H1 (cell line): ENCODE results near the gene PLCB4. TPM values are rescaled to one million over a fixed set of nuclear protein-coding genes. Genes with fewer than 3 reads are reported as not detected.

Experiments used
- CTCF ChIA-PET: fragments of 300-600 bp; sonication (Branson Sonifier 250); formaldehyde crosslinking; loops from one replicate; lab custom pipeline; 2021; ENCODE audit not compliant: partially characterized antibody; lab: Charles Lee
- POLR2A ChIA-PET: fragments of 300-600 bp; sonication (Branson Sonifier 250); formaldehyde crosslinking; loops from one replicate; lab custom pipeline; 2021; ENCODE audit warnings: inconsistent platforms; ENCODE audit not compliant: partially characterized antibody; lab: Charles Lee
- DNase-seq, 2 experiments: peaks; one replicate each; pipeline versions ENCODE4 v3.0.0 to v3.0.0-alpha.2; 2010 to 2022; ENCODE audit warnings: low spot score in 2 of 2, low read depth in 1 of 2, mixed read lengths in 1 of 2
- FAIRE-seq: peaks from 2 replicates; lab custom pipeline; 2011; peaks lifted over from hg19 to GRCh38; lab: Jason Lieb, UNC
- H2AFZ ChIP-seq: 2 replicates; pipeline ENCODE4 v1.8.1; 2012; ENCODE audit warnings: low read length, inconsistent platforms
- H2AK5ac ChIP-seq: 2 replicates; pipeline ENCODE4 v1.6.1; 2013; ENCODE audit warnings: low read depth, low read length
- H2BK120ac ChIP-seq: replicated peaks from 2 replicates; pipeline ENCODE3; 2013; ENCODE audit warnings: low read depth, low read length, inconsistent platforms
- H2BK12ac ChIP-seq: 2 replicates; pipeline ENCODE4 v1.6.1; 2013; ENCODE audit warnings: low read depth, low read length
- H2BK15ac ChIP-seq: 2 replicates; pipeline ENCODE4 v1.6.1; 2013; ENCODE audit warnings: low read length
- H2BK20ac ChIP-seq: 2 replicates; pipeline ENCODE4 v1.6.1; 2013; ENCODE audit warnings: low read length
- H2BK5ac ChIP-seq: 2 replicates; pipeline ENCODE4 v1.6.1; 2013; ENCODE audit warnings: low read depth, low read length
- H3K14ac ChIP-seq: 2 replicates; pipeline ENCODE4 v1.6.1; 2013; ENCODE audit warnings: inconsistent platforms; ENCODE audit not compliant: insufficient read length
- H3K18ac ChIP-seq: 2 replicates; pipeline ENCODE4 v1.6.1; 2013; ENCODE audit warnings: low read length; ENCODE audit errors: extremely low read depth
- H3K23ac ChIP-seq: 2 replicates; pipeline ENCODE4 v1.6.1; 2013; ENCODE audit warnings: inconsistent platforms; ENCODE audit not compliant: insufficient read length
- H3K23me2 ChIP-seq: 2 replicates; pipeline ENCODE4 v1.6.1; 2013; ENCODE audit warnings: low read depth, low read length
- H3K27ac ChIP-seq: 2 replicates; pipeline ENCODE4 v1.6.1; 2011; ENCODE audit warnings: low read depth, low read length, inconsistent platforms
- H3K27me3 ChIP-seq, 4 experiments: replicated peaks in 1 of 4; 1 replicate in 1 of 4; 2 replicates in 3 of 4; pipeline versions ENCODE4 v1.6.1 to v1.8.1; 2011 to 2013; ENCODE audit warnings: low read length in 3 of 4, mild to moderate bottlenecking in 3 of 4, inconsistent platforms in 2 of 4, mixed read lengths in 2 of 4, moderate library complexity in 1 of 4; ENCODE audit not compliant: control insufficient read depth in 3 of 4, insufficient read depth in 3 of 4; ENCODE audit errors: extremely low read depth in 1 of 4
- H3K36me3 ChIP-seq, 4 experiments: 2 replicates each; pipeline versions ENCODE4 v1.6.1 to v1.8.1; 2011 to 2013; ENCODE audit warnings: mild to moderate bottlenecking in 4 of 4, low read length in 3 of 4, moderate library complexity in 2 of 4, control low read depth in 1 of 4, inconsistent platforms in 1 of 4; ENCODE audit not compliant: insufficient read depth in 4 of 4, control insufficient read depth in 2 of 4
- H3K4ac ChIP-seq: replicated peaks from 2 replicates; pipeline ENCODE3; 2013; ENCODE audit warnings: low read length, low read depth, mixed read lengths, inconsistent platforms; ENCODE audit not compliant: insufficient read length
- H3K4me1 ChIP-seq, 4 experiments: replicated peaks in 1 of 4; 1 replicate in 1 of 4; 2 replicates in 3 of 4; pipeline versions ENCODE4 v1.6.1 to v1.8.1; 2011 to 2013; ENCODE audit warnings: low read length in 3 of 4, inconsistent platforms in 2 of 4, mixed read lengths in 1 of 4; ENCODE audit not compliant: insufficient read depth in 4 of 4, control insufficient read depth in 3 of 4
- H3K4me2 ChIP-seq, 2 experiments: 2 replicates each; pipeline versions ENCODE4 v1.6.1 to v1.8.1; 2011 to 2013; ENCODE audit warnings: low read depth in 2 of 2, low read length in 2 of 2, control low read depth in 1 of 2, inconsistent platforms in 1 of 2, mild to moderate bottlenecking in 1 of 2; ENCODE audit not compliant: insufficient read depth in 1 of 2
- H3K4me3 ChIP-seq, 4 experiments: fragments of 200-600, 300-600 bp in 1 of 4; sonication (generic), shearing (Covaris generic), sonication (Bioruptor Twin) in 1 of 4; 2 replicates each; pipeline versions ENCODE4 v1.5.1 to v1.8.1; 2011 to 2016; ENCODE audit warnings: low read length in 4 of 4, low read depth in 3 of 4, control low read depth in 2 of 4, inconsistent platforms in 2 of 4, mild to moderate bottlenecking in 2 of 4, mixed read lengths in 1 of 4, moderate library complexity in 1 of 4; ENCODE audit not compliant: insufficient read depth in 2 of 4; ENCODE audit errors: extremely low read depth in 1 of 4
- H3K56ac ChIP-seq: replicated peaks from 2 replicates; pipeline ENCODE3; 2013; ENCODE audit warnings: low read depth, mild to moderate bottlenecking, mixed read lengths, low read length, inconsistent platforms; ENCODE audit not compliant: insufficient read length
- H3K79me1 ChIP-seq: 2 replicates; pipeline ENCODE4 v1.6.1; 2013; ENCODE audit warnings: low read depth, low read length, control low read depth
- H3K79me2 ChIP-seq, 2 experiments: 2 replicates each; pipeline versions ENCODE4 v1.6.1 to v1.8.1; 2012 to 2013; ENCODE audit warnings: low read length in 2 of 2, mild to moderate bottlenecking in 2 of 2, inconsistent platforms in 1 of 2; ENCODE audit not compliant: insufficient read depth in 2 of 2, control insufficient read depth in 1 of 2
- H3K9ac ChIP-seq, 4 experiments: replicated peaks in 1 of 4; 1 replicate in 1 of 4; 2 replicates in 3 of 4; pipeline versions ENCODE4 v1.6.1 to v1.8.1; 2011 to 2013; ENCODE audit warnings: low read depth in 3 of 4, low read length in 3 of 4, control low read depth in 2 of 4, mild to moderate bottlenecking in 2 of 4, moderate library complexity in 2 of 4, inconsistent platforms in 1 of 4; ENCODE audit errors: extremely low read depth in 1 of 4
- H3K9me3 ChIP-seq, 2 experiments: 2 replicates each; pipeline versions ENCODE4 v1.6.1 to v1.8.1; 2012 to 2013; ENCODE audit warnings: mild to moderate bottlenecking in 2 of 2, moderate library complexity in 2 of 2, control low read depth in 1 of 2, inconsistent platforms in 1 of 2, low read depth in 1 of 2, low read length in 1 of 2, mixed read lengths in 1 of 2; ENCODE audit not compliant: insufficient read depth in 2 of 2
- H4K20me1 ChIP-seq, 2 experiments: replicated peaks in 1 of 2; 2 replicates each; pipeline versions ENCODE3 to v1.8.1; 2011 to 2013; ENCODE audit warnings: inconsistent platforms in 2 of 2, low read length in 2 of 2, mild to moderate bottlenecking in 1 of 2; ENCODE audit not compliant: insufficient read depth in 2 of 2, control insufficient read depth in 1 of 2
- H4K5ac ChIP-seq: 2 replicates; pipeline ENCODE4 v1.6.1; 2013; ENCODE audit warnings: low read length, low read depth, mixed read lengths, inconsistent platforms; ENCODE audit not compliant: insufficient read length
- H4K8ac ChIP-seq: 2 replicates; pipeline ENCODE4 v1.8.0; 2013; ENCODE audit warnings: mild to moderate bottlenecking, moderate library complexity, low read length, inconsistent platforms; ENCODE audit not compliant: insufficient read depth; ENCODE audit errors: extremely low read depth
- H4K91ac ChIP-seq: replicated peaks from 2 replicates; pipeline ENCODE3; 2013; ENCODE audit warnings: low read length, mixed read lengths, inconsistent platforms; ENCODE audit not compliant: insufficient read length
- SIRT6 ChIP-seq: IDR thresholded peaks from one replicate; pipeline ENCODE4 v1.7.1; 2012; ENCODE audit warnings: low read length, inconsistent platforms
- SUZ12 ChIP-seq: fragments of 200-600 bp; sonication (generic); IDR thresholded peaks from 2 replicates; pipeline ENCODE4 v1.6.1; 2012; ENCODE audit warnings: mild to moderate bottlenecking, inconsistent platforms, low read length, moderate library complexity, mixed read lengths
- WGBS, 2 experiments: shearing (Covaris generic) in 1 of 2; methylation state at CpG; one replicate each; pipeline versions ENCODE4 v1.1.6 to v1.1.7; 2013 to 2015; ENCODE audit warnings: low lambda C conversion rate in 2 of 2, mixed read lengths in 2 of 2, inconsistent platforms in 1 of 2, low coverage in 1 of 2, missing lambda C conversion rate in 1 of 2; ENCODE audit not compliant: insufficient replicate concordance in 2 of 2, insufficient coverage in 1 of 2, insufficient read length in 1 of 2; ENCODE audit errors: extremely low coverage in 1 of 2, missing lambda C conversion rate in 1 of 2; 5-methylcytosine and 5-hydroxymethylcytosine counted together
- polyA plus RNA-seq, 7 experiments: library from polyadenylated mRNA; depleted of rRNA in 3 of 7; stranded (reverse) in 5 of 7; unstranded in 2 of 7; fragments of >200 nt in 5 of 7; fragments of 200-250 nt in 2 of 7; gene quantifications; 1 replicate in 5 of 7; 2 replicates in 1 of 7; 4 replicates in 1 of 7; pipeline versions ENCODE4 v1.2.1 to v1.2.3, GENCODE V29; 2011 to 2013; ENCODE audit warnings: missing spikeins in 2 of 7, mixed read lengths in 2 of 7
- total RNA-seq: library from RNA; stranded (reverse); fragmentation: NEBNext Ultra II Directional; extraction: Animal tissue kit (Norgen Biotek cat#: 25700); gene quantifications from 2 replicates; pipeline ENCODE4 v1.2.1, GENCODE V29; 2021
- TF ChIP-seq, protein P1 (sequence below): IDR thresholded peaks from 2 replicates; pipeline ENCODE4 v1.6.1; 2012; ENCODE audit warnings: inconsistent platforms

PLCB4 gene
- total and polyA plus RNA-seq, 2 of the 8 experiments (the other 6 are each of a cell fraction or from before 2014, with no cell fraction given), result 3.2 to 14.1 TPM

DNA sequence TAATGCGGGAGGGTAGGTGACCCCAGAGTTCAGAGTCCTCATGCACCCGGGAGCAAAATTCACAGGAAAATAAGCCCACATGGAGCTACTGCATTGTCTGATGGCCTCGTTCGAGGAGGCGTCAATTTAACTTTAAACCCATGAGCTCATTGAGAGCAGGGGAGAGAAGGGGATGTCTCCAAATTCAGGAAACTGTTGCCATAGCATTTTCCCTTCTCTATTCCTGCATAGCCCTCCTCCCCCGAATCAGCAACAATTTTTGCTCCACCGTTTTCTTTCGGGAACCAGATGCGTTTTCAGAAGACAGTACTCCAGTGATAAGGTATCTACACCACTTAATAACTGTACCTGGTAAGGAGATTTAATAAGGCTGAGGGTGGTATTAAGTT lies 445.2 kb downstream of the PLCB4 start:
- H3K27ac ChIP-seq, result no peak overlapping the region
- no peak overlapping the region for H2BK15ac ChIP-seq
- no peaks in the 10 kb centered on the region for H3K9me3 ChIP-seq
- H3K23me2 ChIP-seq, result peaks cover 14% of the 10 kb centered on the region; the same call in 1 of the 2 replicates
- peaks cover 2 to 31% (median 14%) of the 10 kb centered on the region in 4 experiments; a peak in 6 of 7 replicates for H3K4me1 ChIP-seq
- peaks cover 0 to 2% of the 10 kb centered on the region in 2 experiments for H4K20me1 ChIP-seq
- no peak overlapping the region for H4K91ac ChIP-seq
- H3K79me1 ChIP-seq, result no peaks in the 10 kb centered on the region
- H2AFZ ChIP-seq, result no peak overlapping the region
- DNase-seq, result no peak
- H3K36me3 ChIP-seq, result no peaks in the 10 kb centered on the region
- FAIRE-seq, result peak; percentile 66
- ChIA-PET CTCF (interaction anchor here (0.6 to 10.5 kb wide), 9 partner anchors 10 to 563 kb away, joined by 3 to 79 read pairs (median 3); no protein-coding TSS in a partner anchor), POLR2A (interaction anchor here (1.1 kb wide), 2 partner anchors 8 to 59 kb away, joined by 3 to 5 read pairs; no protein-coding TSS in a partner anchor)
- H2BK20ac ChIP-seq, result no peak overlapping the region
- no peak overlapping the region for H3K23ac ChIP-seq
- WGBS, 2 experiments, result 2% methylated on average over 9 of the region's 9 CpGs; no CpG with 5 or more reads in 1 of the 2 experiments
- no peak overlapping the region for H3K56ac ChIP-seq
- H2BK120ac ChIP-seq, result no peak overlapping the region
- H3K4me2 ChIP-seq, result peak overlapping the region; percentile 74 to 93
- no peak overlapping the region for H2AK5ac ChIP-seq
- no peaks in the 10 kb centered on the region for H3K79me2 ChIP-seq
- no peak overlapping the region for H3K4ac ChIP-seq
- peaks cover 57 to 96% (median 77%) of the 10 kb centered on the region in 4 experiments for H3K27me3 ChIP-seq
- no peak overlapping the region for H4K5ac ChIP-seq
- H3K9ac ChIP-seq, result no peak overlapping the region
- peak overlapping the region; percentile 28 to 63 (median 48); a peak in 7 of 8 replicates for H3K4me3 ChIP-seq
- no peak overlapping the region for H3K18ac ChIP-seq
- TF ChIP-seq SUZ12, result peak; percentile 12; the same call in 1 of the 2 replicates
- TF ChIP-seq, protein P1, sequence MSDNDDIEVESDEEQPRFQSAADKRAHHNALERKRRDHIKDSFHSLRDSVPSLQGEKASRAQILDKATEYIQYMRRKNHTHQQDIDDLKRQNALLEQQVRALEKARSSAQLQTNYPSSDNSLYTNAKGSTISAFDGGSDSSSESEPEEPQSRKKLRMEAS, result peak; percentile 34; the same call in 1 of the 2 replicates
- no peak for TF ChIP-seq SIRT6
- H3K14ac ChIP-seq, result no peak overlapping the region
- H2BK12ac ChIP-seq, result no peak overlapping the region
- no peak overlapping the region for H4K8ac ChIP-seq
- H2BK5ac ChIP-seq, result no peak overlapping the region
